ENCODE results near the gene RAB13. TPM values are rescaled to one million over a fixed set of nuclear protein-coding genes. Genes with fewer than 3 reads are reported as not detected.

Gene RAB13
- total RNA-seq, 2 experiments from 2014 or later: 0.92 to 0.96 TPM

GRCh38 chr1:153962088-153963029 lies 23.8 kb downstream of the RAB13 start:
- Mint-ChIP-seq H3K4me1 (peaks cover 60% of the 10 kb centered on the region), H3K27ac (peak overlapping the region; percentile 91), H3K36me3 (ENCODE audit: low read depth) (peaks cover 19% of the 10 kb centered on the region), H3K27me3 (no peaks in the 10 kb centered on the region), H3K4me3 (peak overlapping the region; percentile 81), H3K9me3 (no peaks in the 10 kb centered on the region)
- CTCF ChIA-PET: interaction anchor here (1.2 to 2.2 kb wide), 7 partner anchors 8 to 25 kb away, joined by 4 to 13 read pairs (median 7); partner anchors contain the start of genes DENND4B, JTB and RAB13
- no peak for DNase-seq
- POLR2A ChIA-PET: interaction anchor here (0.5 to 2.1 kb wide), 2 partner anchors 17 to 270 kb away, joined by 6 to 13 read pairs; no protein-coding TSS in a partner anchor

- POLR2A ChIA-PET: interaction anchor here (0.6 kb wide), 1 partner anchor 1073 kb away, joined by 3 read pairs; no protein-coding TSS in a partner anchor
- no peak overlapping the region for H3K27ac Mint-ChIP-seq
- peak overlapping the region; percentile 81 for H3K4me3 Mint-ChIP-seq
- H3K36me3 Mint-ChIP-seq (ENCODE audit: low read depth): peaks cover 25% of the 10 kb centered on the region
- peaks cover 61% of the 10 kb centered on the region for H3K4me1 Mint-ChIP-seq
- no peak for DNase-seq
- CTCF ChIA-PET: interaction anchor here (2.1 kb wide), 1 partner anchor 16 kb away, joined by 12 read pairs; the partner anchor contains the start of gene JTB
- H3K27me3 Mint-ChIP-seq: no peaks in the 10 kb centered on the region
- H3K9me3 Mint-ChIP-seq: no peaks in the 10 kb centered on the region
Measured at GRCh38 chr1:153961421-153961820, 24.7 kb downstream of the RAB13 start.

GRCh38 chr1:153960206-153960605 lies 25.9 kb downstream of the RAB13 start:
- Mint-ChIP-seq H3K9me3 (no peaks in the 10 kb centered on the region), H3K4me1 (peaks cover 63% of the 10 kb centered on the region), H3K36me3 (ENCODE audit: low read depth) (peaks cover 22% of the 10 kb centered on the region), H3K4me3 (no peak overlapping the region), H3K27ac (no peak overlapping the region), H3K27me3 (no peaks in the 10 kb centered on the region)
- POLR2A ChIA-PET: no interaction called here
- CTCF ChIA-PET: interaction anchor here (0.6 kb wide), 1 partner anchor 26 kb away, joined by 3 read pairs; the partner anchor contains the start of gene RAB13
- DNase-seq: no peak

GRCh38 chr1:153959454-153959853 lies 26.7 kb downstream of the RAB13 start:
- H3K36me3 Mint-ChIP-seq (ENCODE audit: low read depth): peaks cover 23% of the 10 kb centered on the region
- H3K9me3 Mint-ChIP-seq: no peaks in the 10 kb centered on the region
- H3K4me3 Mint-ChIP-seq: no peak overlapping the region
- DNase-seq: no peak
- peak overlapping the region; percentile 27 for H3K27ac Mint-ChIP-seq
- POLR2A ChIA-PET: no interaction called here
- peaks cover 70% of the 10 kb centered on the region for H3K4me1 Mint-ChIP-seq
- H3K27me3 Mint-ChIP-seq: no peaks in the 10 kb centered on the region
- CTCF ChIA-PET: interaction anchor here (0.6 kb wide), 1 partner anchor 27 kb away, joined by 3 read pairs; the partner anchor contains the start of gene RAB13

- peak overlapping the region; percentile 92 for H3K27ac Mint-ChIP-seq
- ChIA-PET CTCF (interaction anchor here (1.8 to 5.2 kb wide), 2 partner anchors 9 to 14 kb away, joined by 8 to 38 read pairs; partner anchors contain the start of genes CREB3L4 and DENND4B), POLR2A (interaction anchor here (0.7 to 0.9 kb wide), 2 partner anchors 8 to 169 kb away, joined by 3 to 5 read pairs; no protein-coding TSS in a partner anchor)
- H3K36me3 Mint-ChIP-seq (ENCODE audit: low read depth): peaks cover 28% of the 10 kb centered on the region
- no peak for DNase-seq
- no peaks in the 10 kb centered on the region for H3K27me3 Mint-ChIP-seq
- H3K4me3 Mint-ChIP-seq: peak overlapping the region; percentile 96
- no peaks in the 10 kb centered on the region for H3K9me3 Mint-ChIP-seq
- peaks cover 70% of the 10 kb centered on the region for H3K4me1 Mint-ChIP-seq
Measured at GRCh38 chr1:153958961-153959260, 27.2 kb downstream of the RAB13 start.

- Mint-ChIP-seq H3K36me3 (ENCODE audit: low read depth) (peaks cover 33% of the 10 kb centered on the region), H3K4me1 (peaks cover 66% of the 10 kb centered on the region), H3K27me3 (no peaks in the 10 kb centered on the region), H3K4me3 (peak within 1 kb of the TSS; percentile 96), H3K9me3 (no peaks in the 10 kb centered on the region), H3K27ac (peak within 1 kb of the TSS; percentile 92)
- peak; percentile 99 for DNase-seq
- ChIA-PET CTCF (interaction anchor here (0.6 to 5.2 kb wide), 4 partner anchors 7 to 286 kb away, joined by 3 to 38 read pairs (median 6); partner anchors contain the start of genes CREB3L4 and DENND4B), POLR2A (interaction anchor here (0.7 to 1.0 kb wide), 3 partner anchors 8 to 168 kb away, joined by 3 to 5 read pairs (median 5); partner anchors contain the start of gene JTB)
Measured at GRCh38 chr1:153958111-153958960, 27.8 kb downstream of the RAB13 start, which contains the start of gene CRTC2. TSS of gene CRTC2 (minus strand) at chr1:153958612. CDS start at chr1:153958497, 115 bp downstream.

- no peaks in the 10 kb centered on the region for H3K9me3 Mint-ChIP-seq
- H3K4me3 Mint-ChIP-seq: peak overlapping the region; percentile 96
- ChIA-PET CTCF (interaction anchor here (0.6 to 5.2 kb wide), 4 partner anchors 8 to 286 kb away, joined by 3 to 38 read pairs (median 6); partner anchors contain the start of genes CREB3L4 and DENND4B), POLR2A (interaction anchor here (1.0 kb wide), 1 partner anchor 20 kb away, joined by 5 read pairs; the partner anchor contains the start of gene JTB)
- peaks cover 35% of the 10 kb centered on the region for H3K36me3 Mint-ChIP-seq (ENCODE audit: low read depth)
- peak; percentile 46 for DNase-seq
- peak overlapping the region; percentile 92 for H3K27ac Mint-ChIP-seq
- H3K27me3 Mint-ChIP-seq: no peaks in the 10 kb centered on the region
- H3K4me1 Mint-ChIP-seq: peaks cover 64% of the 10 kb centered on the region
Measured at GRCh38 chr1:153957744-153958110, 28.4 kb downstream of the RAB13 start.

GRCh38 chr1:153956997-153957715 lies 29.0 kb downstream of the RAB13 start:
- Mint-ChIP-seq H3K36me3 (ENCODE audit: low read depth) (peaks cover 39% of the 10 kb centered on the region), H3K4me1 (peaks cover 58% of the 10 kb centered on the region), H3K27me3 (no peaks in the 10 kb centered on the region), H3K9me3 (no peaks in the 10 kb centered on the region), H3K4me3 (peak overlapping the region; percentile 96), H3K27ac (peak overlapping the region; percentile 92)
- CTCF ChIA-PET: interaction anchor here (0.6 to 5.2 kb wide), 6 partner anchors 9 to 165 kb away, joined by 3 to 38 read pairs (median 4); partner anchors contain the start of genes CREB3L4 and DENND4B
- POLR2A ChIA-PET: no interaction called here
- no peak for DNase-seq

GRCh38 chr1:153954826-153955225 lies 31.3 kb downstream of the RAB13 start:
- Mint-ChIP-seq H3K4me3 (no peak overlapping the region), H3K36me3 (ENCODE audit: low read depth) (peaks cover 47% of the 10 kb centered on the region), H3K4me1 (peaks cover 42% of the 10 kb centered on the region), H3K27ac (peak overlapping the region; percentile 80), H3K27me3 (no peaks in the 10 kb centered on the region), H3K9me3 (no peaks in the 10 kb centered on the region)
- no peak for DNase-seq
- POLR2A ChIA-PET: no interaction called here
- CTCF ChIA-PET: interaction anchor here (1.1 to 5.2 kb wide), 3 partner anchors 8 to 30 kb away, joined by 3 to 38 read pairs (median 7); partner anchors contain the start of genes DENND4B and SLC39A1

- Mint-ChIP-seq H3K9me3 (no peaks in the 10 kb centered on the region), H3K36me3 (ENCODE audit: low read depth) (peaks cover 47% of the 10 kb centered on the region), H3K4me3 (peak overlapping the region; percentile 21), H3K27me3 (no peaks in the 10 kb centered on the region), H3K27ac (peak overlapping the region; percentile 54), H3K4me1 (peaks cover 35% of the 10 kb centered on the region)
- CTCF ChIA-PET: interaction anchor here (0.5 to 5.2 kb wide), 6 partner anchors 9 to 127 kb away, joined by 3 to 38 read pairs (median 4); partner anchors contain the start of genes DENND4B, RAB13 and SLC39A1
- POLR2A ChIA-PET: interaction anchor here (0.7 kb wide), 1 partner anchor 14 kb away, joined by 6 read pairs; the partner anchor contains the start of gene CREB3L4
- no peak for DNase-seq
Measured at GRCh38 chr1:153953859-153954365, 32.2 kb downstream of the RAB13 start.

GRCh38 chr1:153951801-153952200 lies 34.3 kb downstream of the RAB13 start:
- H3K9me3 Mint-ChIP-seq: no peaks in the 10 kb centered on the region
- H3K27ac Mint-ChIP-seq: no peak overlapping the region
- POLR2A ChIA-PET: no interaction called here
- H3K27me3 Mint-ChIP-seq: no peaks in the 10 kb centered on the region
- DNase-seq: no peak
- CTCF ChIA-PET: no interaction called here
- H3K36me3 Mint-ChIP-seq (ENCODE audit: low read depth): peaks cover 54% of the 10 kb centered on the region
- peaks cover 34% of the 10 kb centered on the region for H3K4me1 Mint-ChIP-seq
- H3K4me3 Mint-ChIP-seq: no peak overlapping the region
